Astrocyte of the spinal cord (primary cell): ENCODE data around the gene LZTS2.

Experiments used
- DNase-seq: peaks from one replicate; pipeline ENCODE4 v3.0.0; 2011; ENCODE audit warnings: low read depth, low spot score
- H3K4me3 ChIP-seq: 2 replicates; pipeline ENCODE4 v1.5.1; 2011; ENCODE audit warnings: low read depth, mild to moderate bottlenecking, low read length, moderate library complexity
- CTCF ChIP-seq: IDR thresholded peaks from 2 replicates; pipeline ENCODE4 v1.5.1; 2012; ENCODE audit warnings: low read depth, mild to moderate bottlenecking, low read length, inconsistent platforms
- in situ Hi-C: cut with HindIII; loops from 2 replicates; pipeline ENCODE4 v1.10.0; 2017; ENCODE audit warnings: low sequenced_read_pairs

LZTS2 gene

DNA sequence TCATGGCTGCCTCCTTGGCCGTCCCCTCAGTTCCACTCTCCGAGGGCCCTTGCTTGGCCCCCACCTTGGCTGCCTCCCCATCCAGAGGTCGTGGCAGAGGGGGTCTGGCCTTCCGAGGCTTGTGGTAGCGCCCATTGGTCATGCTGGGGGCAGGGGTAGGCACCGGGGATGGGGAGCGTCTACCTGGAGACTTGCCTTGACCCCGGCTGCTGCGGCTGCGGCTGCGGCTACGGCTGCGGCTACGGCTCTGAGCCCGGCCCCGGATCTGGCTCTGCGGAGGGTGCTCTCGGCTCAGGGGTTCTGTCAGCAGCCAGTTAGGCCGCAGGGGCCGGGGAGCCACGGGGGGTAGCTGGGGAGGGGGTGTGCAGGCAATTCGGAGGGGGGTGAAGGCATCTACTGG is 10.7 kb downstream of the LZTS2 start:
- in situ Hi-C loops: no loop called here
- no peak for TF ChIP-seq CTCF
- H3K4me3 ChIP-seq: no peak overlapping the region
- DNase-seq: no peak

- no peak overlapping the region for H3K4me3 ChIP-seq
- DNase-seq: no peak
- in situ Hi-C loops: no loop called here
- peak; percentile 59 for TF ChIP-seq CTCF
Observed at GRCh38 chr10:101011517-101012423, 12.2 kb downstream of the LZTS2 start.

DNA sequence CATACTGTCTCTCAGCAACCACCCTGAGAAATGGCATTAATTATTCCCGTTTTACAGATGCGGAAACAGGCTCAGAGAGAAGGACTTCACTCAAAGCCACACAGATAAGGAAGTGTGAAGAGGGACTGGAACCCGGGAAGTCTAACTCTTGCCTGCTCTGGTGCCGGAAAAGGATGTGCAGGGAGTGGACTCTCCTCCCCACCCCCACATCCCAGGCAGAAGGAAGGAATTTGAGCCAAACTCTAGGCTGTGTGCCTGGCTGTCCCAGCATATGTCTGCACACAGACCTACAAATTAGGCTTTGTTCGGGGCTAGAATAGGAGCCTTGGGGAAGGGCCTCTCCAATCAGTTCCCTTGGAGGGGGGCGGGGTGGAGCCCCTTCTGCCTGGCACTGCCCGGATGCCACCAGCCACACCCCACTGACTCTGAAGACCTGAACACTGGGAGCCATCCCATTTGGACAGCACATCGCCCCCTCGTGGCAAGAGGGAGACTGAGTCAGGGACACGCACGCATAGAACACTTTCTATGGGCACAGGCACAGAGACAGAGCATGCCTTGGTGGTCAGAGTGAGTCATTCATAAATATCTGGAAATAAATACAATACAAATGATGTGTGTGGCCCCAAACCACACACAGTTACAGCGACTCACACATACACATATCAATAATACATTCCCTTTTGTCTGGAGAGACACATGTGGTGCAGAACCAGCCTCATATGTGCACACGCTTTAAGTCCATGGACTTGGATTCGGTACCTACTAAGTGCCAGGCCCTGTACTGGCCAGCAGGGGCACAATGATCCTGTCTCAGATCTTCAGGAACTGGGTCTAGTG is 13.1 kb downstream of the LZTS2 start:
- peak; percentile 94 for DNase-seq
- no peak overlapping the region for H3K4me3 ChIP-seq
- peak; percentile 78 for TF ChIP-seq CTCF
- in situ Hi-C loops: no loop called here

- DNase-seq: no peak
- no peak overlapping the region for H3K4me3 ChIP-seq
- in situ Hi-C loops: no loop called here
- TF ChIP-seq CTCF: no peak
Observed at GRCh38 chr10:101013365-101013825, 13.8 kb downstream of the LZTS2 start.

GRCh38 chr10:101014230-101014884 is 14.7 kb downstream of the LZTS2 start:
- in situ Hi-C loops: no loop called here
- no peak overlapping the region for H3K4me3 ChIP-seq
- TF ChIP-seq CTCF: peak; percentile 98
- peak; percentile 68 for DNase-seq

GRCh38 chr10:101014966-101015581 is 15.5 kb downstream of the LZTS2 start:
- in situ Hi-C loops: no loop called here

More at GRCh38 chr10:101014966-101015581, 15.5 kb downstream of the LZTS2 start:
- TF ChIP-seq CTCF: no peak
- peak; percentile 92 for DNase-seq
- no peak overlapping the region for H3K4me3 ChIP-seq
